Fibroblast of lung (primary cell): ENCODE results near the gene SLC6A11. TPM values are rescaled to one million over a fixed set of nuclear protein-coding genes. Genes with fewer than 3 reads are reported as not detected.

Experiments used
- DNase-seq, 2 donors: peaks; one replicate each; pipeline versions ENCODE4 v3.0.0 to v3.0.0-alpha.2; 2010; ENCODE audit warnings: low read depth in 2 of 2
- H2AFZ ChIP-seq: 2 replicates; pipeline ENCODE4 v1.5.1; 2012; ENCODE audit warnings: low read length, control low read depth, inconsistent platforms
- H3K27ac ChIP-seq: 2 replicates; pipeline ENCODE4 v1.5.1; 2011; ENCODE audit warnings: low read length, control low read depth; ENCODE audit not compliant: insufficient read depth
- H3K27me3 ChIP-seq: 2 replicates; pipeline ENCODE4 v1.5.1; 2011; ENCODE audit warnings: mild to moderate bottlenecking, low read length; ENCODE audit not compliant: control insufficient read depth, insufficient read depth
- H3K36me3 ChIP-seq: 2 replicates; pipeline ENCODE4 v1.5.1; 2011; ENCODE audit warnings: low read length; ENCODE audit not compliant: control insufficient read depth, insufficient read depth
- H3K4me1 ChIP-seq: 2 replicates; pipeline ENCODE4 v1.5.1; 2011; ENCODE audit warnings: low read length; ENCODE audit not compliant: control insufficient read depth, insufficient read depth; ENCODE audit errors: extremely low read depth
- H3K4me2 ChIP-seq: 2 replicates; pipeline ENCODE4 v1.5.1; 2011; ENCODE audit warnings: low read length, control low read depth; ENCODE audit not compliant: insufficient read depth; ENCODE audit errors: extremely low read depth
- H3K4me3 ChIP-seq, 4 experiments: fragments of 200-600 bp in 1 of 4; sonication (generic) in 1 of 4; replicated peaks in 1 of 4; 2 replicates each; pipeline ENCODE4 v1.5.1; 2011 to 2016; ENCODE audit warnings: low read length in 4 of 4, low read depth in 3 of 4, mild to moderate bottlenecking in 3 of 4, control low read depth in 2 of 4, inconsistent platforms in 1 of 4, mixed read lengths in 1 of 4; ENCODE audit not compliant: insufficient read depth in 1 of 4; ENCODE audit errors: control extremely low read depth in 1 of 4
- H3K79me2 ChIP-seq: 2 replicates; pipeline ENCODE4 v1.5.1; 2012; ENCODE audit warnings: mild to moderate bottlenecking, low read length, inconsistent platforms; ENCODE audit not compliant: control insufficient read depth, insufficient read depth
- H3K9ac ChIP-seq: 2 replicates; pipeline ENCODE4 v1.5.1; 2011; ENCODE audit warnings: mild to moderate bottlenecking, low read length, control low read depth; ENCODE audit not compliant: insufficient read depth
- H3K9me3 ChIP-seq: 2 replicates; pipeline ENCODE4 v1.5.1; 2012; ENCODE audit warnings: low read depth, low read length; ENCODE audit not compliant: control insufficient read depth, insufficient read depth
- H4K20me1 ChIP-seq: 2 replicates; pipeline ENCODE4 v1.5.1; 2011; ENCODE audit warnings: low read length; ENCODE audit not compliant: control insufficient read depth, insufficient read depth; ENCODE audit errors: extremely low read depth
- CTCF ChIP-seq, 2 donors: IDR thresholded peaks in 1 of 2; conservative IDR thresholded peaks in 1 of 2; 1 replicate in 1 of 2; 2 replicates in 1 of 2; pipeline ENCODE4 v1.5.1; 2011 to 2012; ENCODE audit warnings: low read length in 2 of 2, control low read depth in 1 of 2, inconsistent platforms in 1 of 2, low read depth in 1 of 2, mild to moderate bottlenecking in 1 of 2
- EZH2 ChIP-seq: IDR thresholded peaks from 2 replicates; pipeline ENCODE4 v1.5.1; 2012; ENCODE audit warnings: low read length, control low read depth, mild to moderate bottlenecking; ENCODE audit errors: missing control alignments
- polyA plus RNA-seq, 2 donors: library from polyadenylated mRNA; depleted of rRNA in 1 of 2; stranded (reverse) in 1 of 2; unstranded in 1 of 2; fragments of >200 nt; gene quantifications; 2 replicates each; pipeline ENCODE4 v1.2.1, GENCODE V29; 2011 to 2012; ENCODE audit warnings: missing spikeins in 1 of 2
- total RNA-seq: library from RNA; depleted of rRNA; stranded (reverse); fragments of >200 nt; gene quantifications from 2 replicates; pipeline ENCODE4 v1.2.1, GENCODE V29; 2014

The SLC6A11 gene
- total and polyA plus RNA-seq, 2 donors (not counting 1 experiment from before 2014, with no cell fraction given) = 0.05 TPM; not detected in 1

GRCh38 chr3:10781981-10782380 is 34.0 kb upstream of the SLC6A11 start:
- Histone ChIP-seq H2AFZ (no peak overlapping the region), H3K9ac (no peak overlapping the region), H3K4me3 (no peak overlapping the region), H3K4me2 (no peak overlapping the region), H4K20me1 (no peaks in the 10 kb centered on the region), H3K4me1 (no peaks in the 10 kb centered on the region), H3K27ac (no peak overlapping the region), H3K27me3 (no peaks in the 10 kb centered on the region), H3K9me3 (no peaks in the 10 kb centered on the region), H3K79me2 (no peaks in the 10 kb centered on the region), H3K36me3 (no peaks in the 10 kb centered on the region)
- TF ChIP-seq CTCF (conservative IDR thresholded peaks at IDR 0.05 in 1 of 2, IDR thresholded peaks at IDR 0.05 in 1 of 2; ENCODE audit: low read depth in 1 of 2, low read length in 2 of 2) = no peak
- no peak for DNase-seq

GRCh38 chr3:10783360-10784351 is 32.4 kb upstream of the SLC6A11 start:
- Histone ChIP-seq H3K9ac (no peak overlapping the region), H3K79me2 (no peaks in the 10 kb centered on the region), H3K9me3 (no peaks in the 10 kb centered on the region), H4K20me1 (no peaks in the 10 kb centered on the region), H3K4me2 (no peak overlapping the region), H3K4me3 (no peak overlapping the region), H3K4me1 (no peaks in the 10 kb centered on the region), H3K27me3 (no peaks in the 10 kb centered on the region), H3K36me3 (no peaks in the 10 kb centered on the region), H3K27ac (no peak overlapping the region), H2AFZ (no peak overlapping the region)
- TF ChIP-seq EZH2 (no peak), CTCF (conservative IDR thresholded peaks at IDR 0.05 in 1 of 2, IDR thresholded peaks at IDR 0.05 in 1 of 2; ENCODE audit: low read depth in 1 of 2, low read length in 2 of 2) (peak; percentile 73 to 79)
- peak; percentile 12 to 26 for DNase-seq

- no peak overlapping the region for H3K4me3 ChIP-seq
Observed at GRCh38 chr3:10786640-10787039, 29.4 kb upstream of the SLC6A11 start.

More at GRCh38 chr3:10786640-10787039, 29.4 kb upstream of the SLC6A11 start:
- TF ChIP-seq CTCF (conservative IDR thresholded peaks at IDR 0.05 in 1 of 2, IDR thresholded peaks at IDR 0.05 in 1 of 2; ENCODE audit: low read depth in 1 of 2, low read length in 2 of 2) (no peak), EZH2 (no peak)
- no peak overlapping the region for H3K27ac ChIP-seq
- H3K4me2 ChIP-seq = no peak overlapping the region
- H4K20me1 ChIP-seq = no peaks in the 10 kb centered on the region
- no peak for DNase-seq
- no peaks in the 10 kb centered on the region for H3K36me3 ChIP-seq
- H3K4me1 ChIP-seq = no peaks in the 10 kb centered on the region
- no peak overlapping the region for H3K9ac ChIP-seq
- H3K27me3 ChIP-seq = no peaks in the 10 kb centered on the region
- H3K79me2 ChIP-seq = no peaks in the 10 kb centered on the region
- H3K9me3 ChIP-seq = no peaks in the 10 kb centered on the region
- no peak overlapping the region for H2AFZ ChIP-seq
